Activated CD4-positive, alpha-beta T cell treated with anti-CD3 and anti-CD28 coated beads, Interleukin-2, amount 50 U/mL, for 4 hours (primary cell): Measurements from ENCODE around the gene NR4A1.

Source experiments
- DNase-seq, 2 experiments: peaks; one replicate each; pipeline ENCODE4 v3.0.0-alpha.2; 2020

Gene NR4A1

GRCh38 chr12:52043386-52044212 lies 7.6 kb upstream of the NR4A1 start:
- DNase-seq = no peak

GRCh38 chr12:52044292-52044983 lies 6.8 kb upstream of the NR4A1 start:
- no peak for DNase-seq

- DNase-seq = no peak
Observed at GRCh38 chr12:52045794-52046199, 5.4 kb upstream of the NR4A1 start.

- DNase-seq = no peak
Observed at GRCh38 chr12:52046859-52047258, 4.4 kb upstream of the NR4A1 start.

- DNase-seq = no peak
Observed at GRCh38 chr12:52049286-52049685, 2.0 kb upstream of the NR4A1 start.

GRCh38 chr12:52049688-52050087 lies 1.6 kb upstream of the NR4A1 start:
- DNase-seq = no peak

GRCh38 chr12:52050116-52050757 lies 1.0 kb upstream of the NR4A1 start:
- peak in 1 of 2 experiments; percentile 27 for DNase-seq

- no peak for DNase-seq
Observed at GRCh38 chr12:52052468-52053186, 1.4 kb downstream of the NR4A1 start.

GRCh38 chr12:52053536-52054209 lies 2.4 kb downstream of the NR4A1 start:
- DNase-seq = no peak

- DNase-seq = no peak
Observed at GRCh38 chr12:52054231-52054832, 3.1 kb downstream of the NR4A1 start.

GRCh38 chr12:52054833-52055730 lies 3.8 kb downstream of the NR4A1 start:
- DNase-seq = no peak

- DNase-seq = no peak
Observed at GRCh38 chr12:52055731-52056711, 4.8 kb downstream of the NR4A1 start.

GRCh38 chr12:52056801-52057637 lies 5.8 kb downstream of the NR4A1 start:
- DNase-seq = no peak

- DNase-seq = no peak
Observed at GRCh38 chr12:52057638-52058576, 6.7 kb downstream of the NR4A1 start.

GRCh38 chr12:52058631-52059361 lies 7.6 kb downstream of the NR4A1 start:
- DNase-seq = no peak

GRCh38 chr12:52059582-52060497 lies 8.6 kb downstream of the NR4A1 start:
- peak in 1 of 2 experiments; percentile 42 for DNase-seq
